ENCODE data around the gene ARFGAP2.

GRCh38 chr11:47207459-47207858, 30.8 kb upstream of the ARFGAP2 start:
- TF ChIP-seq RAD21 (IDR thresholded peaks at IDR 0.05; ENCODE audit: low read depth) (no peak), TCF12 (IDR thresholded peaks at IDR 0.05; ENCODE audit: low read depth) (no peak), CEBPB (IDR thresholded peaks at IDR 0.05) (no peak), MAX (IDR thresholded peaks at IDR 0.05) (no peak), FOXM1 (IDR thresholded peaks at IDR 0.05; ENCODE audit: borderline replicate concordance, low read depth) (no peak)
